ENCODE measurements around the gene COPA. TPM values are rescaled to one million over a fixed set of nuclear protein-coding genes. Genes with fewer than 3 reads are reported as not detected.

The COPA gene
- polyA plus RNA-seq, 1 of the 3 experiments (the other 2 are of a cell fraction): 91.4 TPM

GRCh38 chr1:160296036-160296435, 47.0 kb downstream of the COPA start (continued):
- TF ChIP-seq CTCF (IDR thresholded peaks at IDR 0.05): no peak
- TF ChIP-seq RXRA (IDR thresholded peaks at IDR 0.05; ENCODE audit: borderline replicate concordance, low read depth): no peak
- TF ChIP-seq POLR2AphosphoS5 (IDR thresholded peaks at IDR 0.05; ENCODE audit: low read depth, low read length): no peak

- Histone ChIP-seq H2AFZ (ENCODE audit: low read depth) (no peak overlapping the region), H3K27ac (ENCODE audit: low read depth in 2 of 2, low read length in 1 of 2) (no peak overlapping the region), H3K4me1 (ENCODE audit: control insufficient read depth in 1 of 2, insufficient read depth in 2 of 2, low read depth in 1 of 2, low read length in 1 of 2) (no peaks in the 10 kb centered on the region), H3K9me2 (no peaks in the 10 kb centered on the region), H3K9me3 (no peaks in the 10 kb centered on the region), H3K36me3 (replicated peaks in 1 of 2; ENCODE audit: control insufficient read depth in 1 of 2, insufficient read depth in 2 of 2, low read length in 1 of 2) (peaks cover 96% of the 10 kb centered on the region in 2 experiments), H3F3A (replicated peaks; ENCODE audit: insufficient read depth) (peaks cover 63% of the 10 kb centered on the region), H3K4me2 (no peak overlapping the region), H3K79me2 (ENCODE audit: insufficient read depth) (0 out of 2 replicates have a peak, but pooled peaks cover 3% of the 10 kb centered on the region), H4K20me1 (ENCODE audit: insufficient read depth) (peaks cover 6% of the 10 kb centered on the region; the same call in 1 of the 2 replicates), H3K9ac (no peak overlapping the region), H3K4me3 (ENCODE audit: low read depth in 2 of 2, low read length in 1 of 2) (no peak overlapping the region), H3K27me3 (ENCODE audit: insufficient read depth) (no peaks in the 10 kb centered on the region)
- no peak for DNase-seq
- CTCF ChIA-PET: interaction anchor here (0.6 to 7.3 kb wide), 23 partner anchors 9 to 247 kb away, joined by 3 to 102 read pairs (median 11); partner anchors contain the start of genes CASQ1, KCNJ9 and PEX19
- WGBS (ENCODE audit: low lambda C conversion rate): 90% methylated on average over 8 of the region's 8 CpGs
- TF ChIP-seq GATA2 (CRISPR knock-in tag; IDR thresholded peaks at IDR 0.05): no peak
- no peak for TF ChIP-seq CTCF (IDR thresholded peaks at IDR 0.05)
- no peak for TF ChIP-seq RCOR1 (IDR thresholded peaks at IDR 0.05; ENCODE audit: low read length)
- TF ChIP-seq RAD21 (IDR thresholded peaks at IDR 0.05; ENCODE audit: low read length): no peak
- TF ChIP-seq CHD2 (IDR thresholded peaks at IDR 0.05; ENCODE audit: low read length, partially characterized antibody): no peak
- TF ChIP-seq, protein P1, sequence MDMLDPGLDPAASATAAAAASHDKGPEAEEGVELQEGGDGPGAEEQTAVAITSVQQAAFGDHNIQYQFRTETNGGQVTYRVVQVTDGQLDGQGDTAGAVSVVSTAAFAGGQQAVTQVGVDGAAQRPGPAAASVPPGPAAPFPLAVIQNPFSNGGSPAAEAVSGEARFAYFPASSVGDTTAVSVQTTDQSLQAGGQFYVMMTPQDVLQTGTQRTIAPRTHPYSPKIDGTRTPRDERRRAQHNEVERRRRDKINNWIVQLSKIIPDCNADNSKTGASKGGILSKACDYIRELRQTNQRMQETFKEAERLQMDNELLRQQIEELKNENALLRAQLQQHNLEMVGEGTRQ (IDR thresholded peaks at IDR 0.05; ENCODE audit: borderline replicate concordance, low read depth, low read length): no peak
- no peak for TF ChIP-seq POLR2AphosphoS5 (IDR thresholded peaks at IDR 0.05; ENCODE audit: low read depth, low read length)
- POLR2A ChIA-PET: no interaction called here
Measured at GRCh38 chr1:160293020-160293968, 49.8 kb downstream of the COPA start.
